GM12892 (cell line): Measurements from ENCODE around the gene TP53I3. TPM values are rescaled to one million over a fixed set of nuclear protein-coding genes. Genes with fewer than 3 reads are reported as not detected.

ENCODE experiments used
- DNase-seq: peaks from one replicate; pipeline ENCODE4 v3.0.0; 2011; ENCODE audit not compliant: insufficient read length
- FAIRE-seq: peaks from 2 replicates; lab custom pipeline; 2011; peaks lifted over from hg19 to GRCh38; lab: Jason Lieb, UNC
- POLR2A ChIP-seq: IDR thresholded peaks from 2 replicates; pipeline ENCODE4 v1.6.1; 2011; ENCODE audit warnings: low read depth, low read length, control low read depth
- POLR2AphosphoS5 ChIP-seq: IDR thresholded peaks from 2 replicates; pipeline ENCODE4 v1.6.1; 2011; ENCODE audit warnings: low read depth, low read length, control low read depth
- TAF1 ChIP-seq: IDR thresholded peaks from 2 replicates; pipeline ENCODE4 v1.6.1; 2011; ENCODE audit warnings: low read depth, mild to moderate bottlenecking, control low read depth, low read length, borderline replicate concordance
- polyA plus RNA-seq: library from polyadenylated mRNA; unstranded; fragments of >200 nt; gene quantifications from one replicate; pipeline ENCODE4 v1.2.1, GENCODE V29; 2012; ENCODE audit warnings: missing spikeins, inconsistent platforms; ENCODE audit not compliant: missing spikeins

TP53I3 gene
- polyA plus RNA-seq: 8.5 TPM

DNA sequence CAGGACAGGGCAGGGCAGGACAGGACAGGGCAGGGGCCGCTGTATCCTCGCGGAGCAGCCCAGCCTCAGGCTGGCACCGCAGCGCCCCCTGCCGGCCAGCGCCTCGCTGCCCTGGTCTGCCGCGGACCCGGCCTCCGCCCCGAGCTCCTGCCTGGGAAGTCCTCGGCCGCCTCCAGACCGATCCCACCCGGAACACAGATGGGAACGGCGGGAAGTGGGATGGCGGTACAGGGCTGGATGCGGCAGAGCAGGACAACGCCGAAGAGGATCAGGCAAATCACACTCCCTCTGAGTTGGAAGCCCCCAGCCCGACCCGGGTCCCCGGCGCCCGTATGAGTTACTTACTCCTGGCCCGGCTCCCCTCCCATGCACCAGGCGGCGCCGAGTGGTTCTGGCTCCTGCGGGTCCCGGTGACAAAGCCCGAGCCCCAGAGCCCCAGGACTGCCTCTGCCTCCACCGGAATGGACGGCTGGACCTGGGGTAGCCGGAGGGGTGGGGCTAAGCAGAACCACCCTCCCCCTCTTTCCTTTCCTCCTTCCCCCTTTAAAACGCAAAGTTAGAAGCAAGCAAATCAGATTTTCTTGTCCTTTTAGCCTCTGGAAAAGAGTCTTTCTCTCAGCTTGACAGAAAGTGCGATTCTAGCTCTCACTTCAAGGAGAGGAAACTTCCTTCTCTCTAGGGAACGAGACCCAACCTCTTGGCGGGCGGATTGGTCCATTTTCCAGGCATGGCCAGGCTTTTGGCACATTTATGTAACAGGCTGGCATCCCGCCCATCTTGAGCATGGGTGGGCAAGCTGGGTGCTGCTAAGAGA is at the start of gene TP53I3:
Gene TP53I3 (minus strand): TSS at position 449 of the 814 bp plus-strand sequence. CDS start 508 bp downstream, outside the sequence.
- FAIRE-seq (peak; percentile 78), DNase-seq (peak; percentile 92)
- peak; percentile 11; the same call in 1 of the 2 replicates for TF ChIP-seq POLR2A
- no peak for TF ChIP-seq TAF1

DNA sequence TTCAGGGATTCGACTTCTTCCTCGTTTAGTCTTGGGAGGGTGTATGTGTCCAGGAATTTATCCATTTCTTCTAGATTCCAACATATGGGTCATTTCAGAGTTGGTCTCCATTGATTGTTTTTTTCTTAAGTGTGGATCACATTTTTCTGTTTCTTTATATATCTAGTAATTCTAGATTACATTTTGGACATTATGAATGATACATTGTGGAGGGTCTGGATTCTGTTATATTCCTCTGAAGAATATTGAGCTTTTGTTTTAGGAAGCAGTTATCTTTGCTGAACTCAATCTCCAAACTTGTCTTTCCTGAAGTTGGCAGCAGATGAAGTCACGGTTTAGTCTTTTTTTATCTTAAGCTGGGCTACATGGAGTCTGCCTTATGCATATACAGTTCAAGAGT is 47.9 kb upstream of the TP53I3 start:
- no peak for TF ChIP-seq POLR2AphosphoS5
- TF ChIP-seq POLR2A: no peak
- no peak for TF ChIP-seq TAF1
- DNase-seq (no peak), FAIRE-seq (no peak)

DNA sequence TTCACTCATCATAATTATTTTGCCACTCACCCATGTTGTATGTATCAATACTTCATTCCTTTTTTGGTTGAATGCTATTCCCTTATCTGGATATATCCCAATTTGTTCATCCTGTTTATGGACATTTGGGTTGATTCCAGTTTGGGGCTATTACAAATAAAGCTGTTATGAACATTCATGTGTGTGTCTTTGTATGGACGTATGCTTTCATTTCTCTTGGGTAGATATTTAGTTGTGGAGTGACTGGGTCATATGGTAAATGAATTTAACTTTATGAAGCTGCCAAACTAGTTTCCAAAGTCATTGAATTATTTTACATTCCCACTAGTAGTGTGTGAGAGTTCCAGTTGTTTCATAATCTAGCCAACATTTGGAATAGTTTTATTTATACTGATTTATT is 41.3 kb upstream of the TP53I3 start:
- DNase-seq (no peak), FAIRE-seq (no peak)
- TF ChIP-seq TAF1: no peak
- no peak for TF ChIP-seq POLR2AphosphoS5
- TF ChIP-seq POLR2A: no peak

- FAIRE-seq: no peak
- DNase-seq: no peak
- TF ChIP-seq TAF1 (no peak), POLR2AphosphoS5 (0 out of 2 replicates have a peak, but pooled peaks have one; percentile 71), POLR2A (no peak)
Measured at GRCh38 chr2:24123922-24124580, 39.4 kb upstream of the TP53I3 start.

GRCh38 chr2:24123195-24123921 is 38.7 kb upstream of the TP53I3 start, which contains the start of the genes FAM228B and PFN4:
Gene FAM228B (plus strand): TSS chr2:24123469. CDS start chr2:24124362, 893 bp downstream.
Gene PFN4 (minus strand): TSS chr2:24123334. CDS start chr2:24122535, 799 bp downstream.
- peak; percentile 86 for TF ChIP-seq POLR2A
- peak; percentile 23 for TF ChIP-seq TAF1
- TF ChIP-seq POLR2AphosphoS5: peak; percentile 70
- peak; percentile 81 for FAIRE-seq

DNA sequence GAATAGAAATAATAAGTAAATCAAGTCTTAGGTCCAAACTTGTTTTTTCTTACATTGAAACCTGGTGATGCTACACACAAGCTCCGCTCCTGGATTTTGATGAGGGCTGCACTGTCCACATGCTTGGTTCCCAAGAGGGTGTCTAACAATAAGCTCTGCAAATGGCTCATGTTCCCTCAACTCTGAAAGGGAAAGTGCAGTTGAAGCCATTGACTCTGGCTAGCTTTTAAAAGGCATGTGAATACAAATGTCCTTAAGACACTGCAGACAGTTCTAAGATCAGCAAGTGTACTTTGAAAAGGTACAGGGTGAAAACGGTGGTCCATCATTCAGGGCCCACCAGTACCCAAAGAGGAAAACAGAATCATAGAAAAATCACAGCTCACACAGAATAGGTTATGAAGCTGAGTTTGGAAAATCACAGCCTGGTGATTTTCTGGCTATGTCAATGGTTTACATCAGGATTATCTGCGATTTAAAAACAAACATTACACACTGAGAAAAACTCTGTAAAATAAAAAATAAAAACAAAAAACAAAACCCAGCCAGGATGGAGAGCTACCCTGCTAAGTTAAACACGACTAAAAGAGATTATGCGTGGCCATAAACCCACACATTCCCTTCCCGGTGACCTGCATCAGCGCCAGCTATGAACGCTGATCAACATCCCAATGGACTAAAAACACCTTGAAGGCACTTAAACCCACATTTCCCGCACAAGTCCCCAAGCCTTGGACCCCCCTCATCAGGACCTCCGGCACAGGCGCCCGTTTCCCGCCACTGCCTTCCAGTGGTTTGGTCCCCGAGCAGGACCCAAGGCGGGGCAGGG is 37.9 kb upstream of the TP53I3 start:
- DNase-seq: no peak
- TF ChIP-seq TAF1: no peak
- no peak for FAIRE-seq

More at GRCh38 chr2:24123195-24123921, 38.7 kb upstream of the TP53I3 start, which contains the start of the genes FAM228B and PFN4:
- peak; percentile 78 for DNase-seq

GRCh38 chr2:24121469-24121868 is 36.8 kb upstream of the TP53I3 start:
- FAIRE-seq (no peak), DNase-seq (no peak)
- TF ChIP-seq POLR2AphosphoS5 (no peak), TAF1 (no peak), POLR2A (no peak)

GRCh38 chr2:24121066-24121465 is 36.4 kb upstream of the TP53I3 start:
- DNase-seq (no peak), FAIRE-seq (no peak)
- TF ChIP-seq POLR2AphosphoS5 (no peak), TAF1 (no peak), POLR2A (no peak)

DNA sequence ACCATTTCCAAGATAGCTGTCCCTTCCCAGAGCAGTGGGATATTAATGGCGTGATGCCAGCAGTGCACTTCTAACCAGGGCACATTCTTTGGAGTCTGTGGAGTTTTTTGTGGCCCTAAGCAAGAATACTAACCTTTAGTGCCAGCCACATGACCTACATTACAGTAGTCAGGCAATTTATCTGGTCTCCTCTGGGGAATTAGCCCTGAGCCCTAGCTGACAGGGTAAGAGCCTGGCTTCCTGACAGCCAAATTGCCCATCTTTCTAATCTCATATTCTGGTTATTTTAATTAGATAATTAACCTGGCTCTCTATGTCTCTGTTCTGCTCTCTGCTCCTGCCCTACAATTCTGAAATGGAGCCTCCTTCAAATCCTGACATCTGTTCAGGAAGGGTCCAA is 33.3 kb upstream of the TP53I3 start:
- FAIRE-seq (no peak), DNase-seq (no peak)
- TF ChIP-seq TAF1: no peak
- TF ChIP-seq POLR2AphosphoS5: no peak
- TF ChIP-seq POLR2A: no peak

DNA sequence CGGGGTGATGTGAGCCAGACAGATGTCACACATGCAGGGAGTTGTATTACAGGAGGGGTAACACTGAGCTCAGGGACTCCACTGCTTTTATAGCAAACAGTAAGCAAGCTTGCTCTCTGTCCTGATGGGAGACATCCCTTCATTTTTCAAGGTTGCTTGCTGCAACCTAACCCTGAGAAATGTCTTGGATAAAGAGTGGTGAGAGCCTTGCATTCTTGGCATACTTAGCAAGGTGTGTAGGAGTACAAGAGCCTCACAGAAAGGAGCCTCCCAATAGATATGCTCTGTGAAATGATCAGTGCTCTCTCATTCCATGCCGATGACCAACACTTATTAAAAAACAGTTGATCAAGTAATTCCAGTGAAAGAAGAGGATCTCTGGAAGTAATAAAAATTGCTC is 30.4 kb upstream of the TP53I3 start:
- TF ChIP-seq POLR2A: no peak
- DNase-seq: no peak
- FAIRE-seq: no peak
